ENCODE measurements around the gene SOBP. TPM values are rescaled to one million over a fixed set of nuclear protein-coding genes. Genes with fewer than 3 reads are reported as not detected.

SOBP gene
- polyA plus RNA-seq, 1 donor (not counting 4 experiments of a cell fraction or from before 2014, with no cell fraction given): not detected

DNA sequence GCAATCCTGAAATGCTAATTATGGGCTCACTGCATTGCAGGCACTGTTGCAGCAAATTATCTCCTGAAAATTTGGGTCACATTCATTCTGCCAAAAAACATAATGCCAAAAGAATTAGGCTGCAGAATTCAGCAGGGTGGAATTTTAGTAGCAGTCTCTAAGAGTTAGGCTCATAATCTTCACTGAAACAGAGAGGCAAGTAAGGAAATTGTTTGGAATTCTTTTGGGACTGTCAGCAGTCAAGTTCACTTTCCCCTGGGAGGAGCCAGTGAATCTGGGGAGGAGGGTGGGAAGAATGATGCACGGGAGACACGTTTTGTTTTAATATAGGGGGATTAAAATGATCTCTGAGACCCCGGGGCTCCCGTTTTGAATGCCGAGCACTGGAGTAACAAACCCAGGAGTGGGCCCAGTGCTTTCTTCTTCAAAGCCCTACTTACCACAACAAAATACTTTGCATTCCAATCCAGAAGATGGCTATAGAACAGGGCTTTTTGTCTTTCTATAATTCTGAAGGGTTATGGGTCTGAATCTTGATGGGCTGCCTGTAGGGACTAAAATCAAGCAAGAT lies 44.7 kb downstream of the SOBP start:
- Histone ChIP-seq H3K4me3 (ENCODE audit: control insufficient read depth in 2 of 3, extremely low read depth in 1 of 3, insufficient read depth in 2 of 3, low read depth in 1 of 3, low read length in 3 of 3) (no peak overlapping the region), H4K20me1 (ENCODE audit: control insufficient read depth, extremely low read depth, insufficient read depth, low read length) (no peaks in the 10 kb centered on the region), H3K27me3 (ENCODE audit: control insufficient read depth, extremely low read depth, insufficient read depth, low read length) (peaks cover 7% of the 10 kb centered on the region), H3K79me2 (ENCODE audit: control insufficient read depth, insufficient read depth, low read length) (no peaks in the 10 kb centered on the region), H2AFZ (ENCODE audit: control insufficient read depth, low read length) (no peak overlapping the region), H3K36me3 (ENCODE audit: control insufficient read depth in 2 of 2, extremely low read depth in 1 of 2, insufficient read depth in 2 of 2, low read length in 2 of 2) (no peaks in the 10 kb centered on the region), H3K4me1 (ENCODE audit: control insufficient read depth, extremely low read depth, insufficient read depth, low read length) (no peaks in the 10 kb centered on the region), H3K9me3 (ENCODE audit: control insufficient read depth, low read depth, low read length) (no peaks in the 10 kb centered on the region), H3K27ac (ENCODE audit: control insufficient read depth, insufficient read depth, low read length) (no peak overlapping the region), H3K9me1 (ENCODE audit: control insufficient read depth, extremely low read depth, insufficient read depth, low read length) (no peaks in the 10 kb centered on the region), H3K9ac (ENCODE audit: control insufficient read depth, extremely low read depth, insufficient read depth, low read length) (no peak overlapping the region), H3K4me2 (ENCODE audit: control insufficient read depth, extremely low read depth, insufficient read depth, low read depth, low read length) (no peak overlapping the region)
- TF ChIP-seq EZH2 (IDR thresholded peaks at IDR 0.05; ENCODE audit: low read length): no peak
- TF ChIP-seq, protein P1, sequence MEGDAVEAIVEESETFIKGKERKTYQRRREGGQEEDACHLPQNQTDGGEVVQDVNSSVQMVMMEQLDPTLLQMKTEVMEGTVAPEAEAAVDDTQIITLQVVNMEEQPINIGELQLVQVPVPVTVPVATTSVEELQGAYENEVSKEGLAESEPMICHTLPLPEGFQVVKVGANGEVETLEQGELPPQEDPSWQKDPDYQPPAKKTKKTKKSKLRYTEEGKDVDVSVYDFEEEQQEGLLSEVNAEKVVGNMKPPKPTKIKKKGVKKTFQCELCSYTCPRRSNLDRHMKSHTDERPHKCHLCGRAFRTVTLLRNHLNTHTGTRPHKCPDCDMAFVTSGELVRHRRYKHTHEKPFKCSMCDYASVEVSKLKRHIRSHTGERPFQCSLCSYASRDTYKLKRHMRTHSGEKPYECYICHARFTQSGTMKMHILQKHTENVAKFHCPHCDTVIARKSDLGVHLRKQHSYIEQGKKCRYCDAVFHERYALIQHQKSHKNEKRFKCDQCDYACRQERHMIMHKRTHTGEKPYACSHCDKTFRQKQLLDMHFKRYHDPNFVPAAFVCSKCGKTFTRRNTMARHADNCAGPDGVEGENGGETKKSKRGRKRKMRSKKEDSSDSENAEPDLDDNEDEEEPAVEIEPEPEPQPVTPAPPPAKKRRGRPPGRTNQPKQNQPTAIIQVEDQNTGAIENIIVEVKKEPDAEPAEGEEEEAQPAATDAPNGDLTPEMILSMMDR (optimal IDR thresholded peaks at IDR 0.05 in 1 of 3, IDR thresholded peaks at IDR 0.05 in 1 of 3, conservative IDR thresholded peaks at IDR 0.05 in 1 of 3; ENCODE audit: extremely low read depth in 1 of 3, insufficient read depth in 2 of 3, low read length in 3 of 3): no peak
- FAIRE-seq (no peak), DNase-seq (ENCODE audit: low read depth, low spot score) (no peak)
- dilution Hi-C loops (cut with MboI; ENCODE audit: extremely low pct_ligation_motif_present, low sequenced_read_pairs): no loop called here

- no peak overlapping the region for H2AFZ ChIP-seq (ENCODE audit: control insufficient read depth, low read length)
- no peaks in the 10 kb centered on the region for H3K36me3 ChIP-seq (ENCODE audit: control insufficient read depth in 2 of 2, extremely low read depth in 1 of 2, insufficient read depth in 2 of 2, low read length in 2 of 2)
- no peak for TF ChIP-seq EZH2 (IDR thresholded peaks at IDR 0.05; ENCODE audit: low read length)
- TF ChIP-seq, protein P1 (optimal IDR thresholded peaks at IDR 0.05 in 1 of 3, IDR thresholded peaks at IDR 0.05 in 1 of 3, conservative IDR thresholded peaks at IDR 0.05 in 1 of 3; ENCODE audit: extremely low read depth in 1 of 3, insufficient read depth in 2 of 3, low read length in 3 of 3): no peak
- H3K79me2 ChIP-seq (ENCODE audit: control insufficient read depth, insufficient read depth, low read length): no peaks in the 10 kb centered on the region
- dilution Hi-C loops (cut with MboI; ENCODE audit: extremely low pct_ligation_motif_present, low sequenced_read_pairs): no loop called here
- H3K27ac ChIP-seq (ENCODE audit: control insufficient read depth, insufficient read depth, low read length): no peak overlapping the region
- no peaks in the 10 kb centered on the region for H4K20me1 ChIP-seq (ENCODE audit: control insufficient read depth, extremely low read depth, insufficient read depth, low read length)
- H3K4me1 ChIP-seq (ENCODE audit: control insufficient read depth, extremely low read depth, insufficient read depth, low read length): no peaks in the 10 kb centered on the region
- no peaks in the 10 kb centered on the region for H3K9me1 ChIP-seq (ENCODE audit: control insufficient read depth, extremely low read depth, insufficient read depth, low read length)
- DNase-seq (ENCODE audit: low read depth, low spot score): no peak
- peaks cover 7% of the 10 kb centered on the region for H3K27me3 ChIP-seq (ENCODE audit: control insufficient read depth, extremely low read depth, insufficient read depth, low read length)
- H3K4me3 ChIP-seq (ENCODE audit: control insufficient read depth in 2 of 3, extremely low read depth in 1 of 3, insufficient read depth in 2 of 3, low read depth in 1 of 3, low read length in 3 of 3): no peak overlapping the region
- no peak overlapping the region for H3K9ac ChIP-seq (ENCODE audit: control insufficient read depth, extremely low read depth, insufficient read depth, low read length)
- no peak for FAIRE-seq
- no peak overlapping the region for H3K4me2 ChIP-seq (ENCODE audit: control insufficient read depth, extremely low read depth, insufficient read depth, low read depth, low read length)
- H3K9me3 ChIP-seq (ENCODE audit: control insufficient read depth, low read depth, low read length): no peaks in the 10 kb centered on the region
Measured at GRCh38 chr6:107535626-107536025, 45.7 kb downstream of the SOBP start.
